HG02642 (cell line): ENCODE results near the gene LMF1.
"Not testable (repeated sequence)": the region's sequence is repeated elsewhere in the genome, so short reads cannot be mapped to it uniquely, and the experiment has no call there.

Experiments used
- ATAC-seq: cut with Tn5 transposase; IDR thresholded peaks from one replicate; pipeline ENCODE4 v1.9.1; 2021; ENCODE audit warnings: mild to moderate bottlenecking; ENCODE audit not compliant: unreplicated experiment, poor library complexity

LMF1 gene

DNA sequence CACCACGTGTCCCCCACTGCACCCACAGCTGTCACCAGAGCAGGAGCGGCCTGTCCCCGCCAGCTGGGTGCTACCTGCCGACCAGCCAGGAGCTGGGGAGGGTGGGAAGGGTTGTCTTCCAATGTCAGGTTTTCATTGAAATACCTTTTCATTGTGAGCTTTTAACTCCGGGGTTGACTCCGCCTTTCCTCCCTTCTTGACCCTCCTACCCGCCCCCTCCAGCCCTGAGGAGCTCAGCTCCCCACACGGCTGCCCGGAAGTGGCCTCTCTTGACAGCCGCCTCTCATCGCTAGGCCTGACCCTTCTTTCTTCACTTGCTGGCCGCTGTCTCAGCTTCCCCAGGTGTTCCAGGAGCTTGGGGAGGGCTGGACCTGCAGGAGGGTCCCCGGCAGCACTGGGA lies 149.0 kb downstream of the LMF1 start:
- no peak for ATAC-seq

DNA sequence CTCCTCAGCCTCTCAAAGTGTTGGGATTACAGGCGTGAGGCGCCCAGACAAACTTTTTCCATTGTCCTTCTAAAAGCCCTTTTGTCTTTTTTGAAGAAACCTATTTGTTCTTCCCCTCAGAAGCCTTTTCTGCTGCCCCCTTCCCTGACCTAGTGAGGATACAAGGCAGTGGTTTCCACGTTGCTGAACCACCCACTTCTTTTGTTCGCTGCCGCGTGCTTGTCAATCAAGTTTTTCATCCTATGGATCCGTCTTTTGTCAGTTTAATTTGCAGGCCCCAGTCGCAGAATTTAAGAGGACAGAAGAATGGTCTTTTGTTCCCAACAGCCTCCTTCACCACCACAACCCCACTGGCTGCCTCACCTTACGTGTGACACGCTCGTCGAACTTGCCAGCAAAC lies 150.0 kb downstream of the LMF1 start:
- ATAC-seq: no peak

DNA sequence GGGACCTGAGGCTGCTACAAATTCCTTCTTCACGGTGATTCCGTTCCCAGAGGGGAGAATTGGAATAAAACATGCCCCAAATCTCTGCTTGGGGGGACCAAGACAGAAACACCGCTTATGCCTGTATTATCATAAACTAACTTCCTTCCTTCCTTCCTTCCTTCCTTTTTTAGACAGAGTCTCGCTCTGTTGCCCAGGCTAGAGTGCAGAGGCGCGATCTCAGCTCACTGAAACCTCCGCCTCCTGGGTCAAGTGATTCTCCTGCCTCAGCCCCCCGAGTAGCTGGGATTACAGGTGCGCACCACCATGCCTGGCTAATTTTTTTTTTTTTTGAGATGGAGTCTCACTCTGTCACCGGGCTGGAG lies 150.8 kb downstream of the LMF1 start:
- not testable (repeated sequence) for ATAC-seq

DNA sequence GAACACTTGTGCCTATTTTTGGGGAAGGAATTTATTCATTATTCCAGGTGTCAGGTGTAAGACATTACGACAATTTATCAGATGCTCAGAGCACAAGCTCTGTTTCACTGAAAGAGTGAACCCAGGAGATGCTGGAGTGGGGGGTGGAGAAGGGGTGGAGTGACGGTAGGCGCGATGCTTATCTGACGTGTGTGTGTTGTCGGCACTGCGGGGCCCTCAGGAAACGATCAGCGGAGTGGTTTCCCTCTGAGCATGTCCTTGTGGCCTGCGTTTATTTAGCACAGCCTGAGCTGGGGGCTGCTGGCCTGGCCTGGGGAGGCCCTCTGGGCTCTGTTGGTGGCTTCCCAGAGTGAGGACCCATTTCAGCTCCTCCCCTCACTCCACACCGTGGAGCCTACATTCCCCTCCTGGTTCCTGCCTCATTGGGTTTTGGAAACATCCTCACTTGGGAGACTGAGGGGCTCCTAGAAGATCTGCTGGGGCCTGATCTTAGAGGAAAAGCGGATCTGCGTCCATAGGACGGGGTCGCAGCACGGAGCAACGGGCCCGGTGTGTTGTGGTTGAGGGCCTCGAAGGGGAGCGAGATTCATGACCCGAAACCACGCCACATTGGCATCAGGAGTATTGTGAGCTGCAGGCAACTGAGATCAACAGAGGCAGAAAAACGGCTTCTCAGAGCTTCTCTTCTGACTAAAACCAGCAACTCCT lies 151.3 kb downstream of the LMF1 start:
- ATAC-seq: no peak

DNA sequence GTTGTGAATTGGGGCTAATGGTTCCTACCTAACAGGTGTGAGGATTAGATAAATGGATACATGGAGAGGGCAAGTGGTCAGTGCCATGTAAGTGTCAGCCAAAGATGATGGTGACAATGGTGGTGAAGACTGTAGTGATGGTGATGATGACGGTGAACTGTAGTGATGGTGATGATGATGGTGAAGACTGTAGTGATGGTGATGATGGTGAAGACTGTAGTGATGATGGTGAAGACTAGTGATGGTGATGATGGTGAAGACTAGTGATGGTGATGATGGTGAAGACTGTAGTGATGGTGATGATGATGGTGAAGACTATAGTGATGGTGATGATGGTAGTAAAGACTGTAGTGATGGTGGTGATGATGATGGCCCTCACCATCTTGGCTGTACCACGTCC lies 152.2 kb downstream of the LMF1 start:
- ATAC-seq: no peak

DNA sequence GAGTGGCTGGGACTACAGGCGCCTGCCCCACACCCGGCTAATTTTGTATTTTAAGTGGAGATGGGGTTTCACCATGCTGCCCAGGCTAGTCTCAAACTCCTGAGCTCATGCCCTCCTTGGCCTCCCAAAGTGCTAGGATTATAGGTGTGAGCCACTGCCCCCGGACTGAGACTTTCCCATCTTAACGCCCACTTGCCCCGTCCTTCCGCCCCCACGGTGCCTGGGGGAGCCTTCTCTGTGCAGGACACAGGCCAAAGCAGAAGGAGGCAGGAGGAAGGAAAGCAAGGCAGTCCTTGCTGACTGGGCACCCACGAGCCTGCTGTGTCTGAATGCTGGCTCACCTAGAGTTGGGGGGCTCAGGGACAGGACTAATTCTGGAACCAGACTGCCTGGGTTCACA lies 152.7 kb downstream of the LMF1 start:
- no peak for ATAC-seq

DNA sequence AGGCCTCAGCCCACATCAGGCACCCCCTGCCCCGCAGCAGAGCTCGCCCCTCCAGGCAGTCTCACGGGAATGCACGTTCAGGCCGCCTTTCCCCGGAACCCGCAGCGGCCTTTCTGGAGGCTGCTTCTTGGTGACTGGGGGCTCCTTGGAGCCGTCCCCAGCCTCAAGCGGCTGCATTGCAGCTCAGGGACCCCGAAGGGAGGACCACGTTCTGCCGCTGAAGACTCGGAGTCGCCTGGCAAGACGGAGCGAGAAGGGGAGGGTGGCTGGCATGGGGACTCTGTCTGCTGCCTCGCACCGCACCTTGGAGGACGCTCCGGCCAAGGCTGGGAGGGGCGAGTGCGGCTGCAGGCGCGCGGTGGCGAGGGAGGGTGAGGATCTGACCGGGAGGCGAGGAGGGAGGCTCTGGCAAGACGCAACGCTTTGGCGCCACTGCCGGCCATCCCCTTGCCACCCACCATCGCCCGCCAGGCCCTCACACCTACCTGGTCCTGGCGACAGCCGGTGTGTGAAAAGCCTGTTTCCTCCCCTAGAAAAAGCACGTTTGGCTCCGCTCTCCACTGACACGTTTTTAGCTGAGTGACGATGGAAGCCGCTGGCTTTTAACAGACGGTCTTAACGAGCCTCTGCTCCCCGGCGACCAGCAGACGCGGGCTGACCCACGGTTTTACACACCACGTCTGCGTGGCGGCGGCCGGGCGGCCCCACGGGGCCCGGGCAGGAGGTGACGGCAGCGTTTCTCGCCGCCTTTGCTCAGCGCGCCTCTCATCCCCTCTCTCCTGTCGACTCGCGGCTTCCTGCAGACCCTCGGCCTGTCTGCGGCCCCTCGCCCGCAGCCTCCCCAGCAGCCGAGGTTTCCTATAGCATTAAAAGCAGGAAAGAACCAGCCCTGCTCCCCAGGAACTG lies 153.5 kb downstream of the LMF1 start:
- no peak for ATAC-seq

DNA sequence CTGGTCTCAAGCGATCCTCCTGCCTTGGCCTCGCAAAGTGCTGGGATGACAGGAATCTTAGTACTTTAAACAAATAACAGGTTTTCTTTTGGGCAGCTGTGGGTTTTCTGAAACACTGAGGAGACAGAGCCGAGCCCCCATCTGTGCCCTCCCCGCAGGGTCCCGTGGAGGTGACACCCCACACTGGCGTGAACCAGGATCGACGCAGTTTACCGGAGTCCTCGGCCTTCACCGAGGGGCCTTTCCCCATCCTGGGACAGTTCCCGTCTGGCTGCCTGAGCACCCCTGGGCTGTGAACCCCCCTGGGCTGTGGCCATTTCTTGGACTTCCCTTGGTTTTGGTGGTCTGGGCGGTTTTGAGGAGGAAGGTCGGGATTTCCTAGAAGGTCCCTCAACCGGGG lies 154.9 kb downstream of the LMF1 start:
- ATAC-seq: no peak

DNA sequence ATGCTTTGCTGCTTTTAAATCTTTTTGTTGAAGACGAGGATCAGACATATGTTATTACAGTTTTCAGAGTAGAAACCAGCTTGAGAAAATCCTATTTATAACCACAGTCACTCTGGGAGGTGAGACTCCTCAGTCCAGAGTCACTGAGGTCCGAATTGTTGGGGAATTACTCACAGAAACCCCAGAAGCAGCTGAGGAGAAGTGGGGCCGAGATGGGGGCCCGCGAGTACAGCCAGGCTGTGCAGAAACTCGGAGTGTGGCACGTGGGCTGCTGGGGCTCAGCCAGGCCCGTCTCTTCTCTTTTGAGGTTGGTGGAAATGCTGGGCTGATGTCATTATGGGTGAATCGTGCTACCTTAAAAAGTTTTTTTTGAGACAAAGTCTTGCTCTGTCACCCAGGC lies 155.8 kb downstream of the LMF1 start:
- no peak for ATAC-seq

DNA sequence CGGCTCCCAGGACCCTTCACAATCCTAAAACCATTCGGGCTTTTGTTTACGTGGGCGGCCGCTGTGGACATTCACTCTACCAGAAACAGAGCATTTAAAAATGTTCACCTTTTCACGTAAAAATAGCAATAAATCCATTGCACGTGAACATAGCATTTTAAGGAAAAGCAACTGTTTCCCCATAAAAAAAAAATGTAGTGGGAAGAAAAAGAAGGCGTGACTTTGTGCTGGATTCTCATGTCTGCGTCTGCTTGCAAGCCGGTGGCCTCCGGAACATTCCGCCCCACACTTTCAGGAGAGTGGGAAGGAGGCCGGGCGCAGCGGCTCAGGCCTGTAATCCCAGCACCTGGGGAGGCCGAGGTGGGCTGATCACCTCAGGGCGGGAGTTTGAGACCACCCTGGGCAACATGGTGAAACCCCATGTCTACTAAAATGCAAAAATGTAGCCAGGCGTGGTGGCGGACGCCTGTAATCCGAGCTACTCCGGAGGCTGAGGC lies 156.8 kb downstream of the LMF1 start:
- no peak for ATAC-seq

DNA sequence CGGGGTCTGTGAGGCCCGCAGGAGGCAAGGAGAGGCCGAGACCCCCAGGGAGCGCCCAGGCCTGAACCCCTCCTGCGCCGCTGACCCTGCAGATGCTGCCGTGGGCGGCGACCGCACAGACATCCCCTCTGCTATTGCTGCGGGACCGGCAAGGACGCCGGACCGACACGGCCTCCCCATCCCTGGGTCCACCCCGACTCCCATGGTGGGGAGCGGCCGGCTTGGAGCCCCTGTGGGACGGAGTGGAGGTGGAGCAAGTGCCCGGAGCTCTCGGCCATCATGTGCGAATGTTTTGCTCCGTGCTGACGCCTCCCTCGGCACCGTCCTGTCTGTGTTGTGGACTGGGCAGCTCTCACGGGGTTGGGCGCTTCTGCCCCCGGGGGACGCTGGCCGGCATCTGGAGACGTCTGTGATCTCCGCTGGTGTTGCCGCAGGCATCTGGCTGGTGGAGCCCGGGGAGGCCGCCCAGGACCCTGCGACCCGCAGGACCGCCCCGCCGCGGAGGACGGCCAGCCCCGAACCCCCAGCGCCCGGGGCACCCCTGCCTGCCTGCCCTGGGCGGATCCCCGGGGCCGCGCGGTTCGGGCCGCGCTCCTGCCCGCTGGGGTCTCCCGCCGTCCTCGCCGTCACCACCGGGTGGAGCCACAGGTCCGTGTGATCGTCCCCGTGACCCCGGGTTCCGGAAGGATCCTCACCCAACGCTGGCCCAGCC lies 157.4 kb downstream of the LMF1 start:
- ATAC-seq: no peak

DNA sequence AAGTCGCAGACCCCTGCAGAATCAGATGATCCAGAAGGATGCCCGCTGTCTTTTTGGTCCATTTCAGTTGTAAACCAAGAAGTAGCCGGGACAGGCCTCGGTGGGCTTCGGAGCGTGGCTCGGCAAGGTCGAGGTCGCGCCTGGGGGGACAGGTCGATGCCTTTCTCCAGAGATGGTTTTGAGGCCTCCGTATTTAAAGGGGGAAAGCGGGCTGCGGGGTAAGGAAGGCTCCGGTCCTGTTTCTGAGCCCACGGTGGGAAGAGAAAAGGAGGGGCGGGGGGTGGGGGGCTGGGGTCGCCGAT lies 162.7 kb downstream of the LMF1 start:
- no peak for ATAC-seq

DNA sequence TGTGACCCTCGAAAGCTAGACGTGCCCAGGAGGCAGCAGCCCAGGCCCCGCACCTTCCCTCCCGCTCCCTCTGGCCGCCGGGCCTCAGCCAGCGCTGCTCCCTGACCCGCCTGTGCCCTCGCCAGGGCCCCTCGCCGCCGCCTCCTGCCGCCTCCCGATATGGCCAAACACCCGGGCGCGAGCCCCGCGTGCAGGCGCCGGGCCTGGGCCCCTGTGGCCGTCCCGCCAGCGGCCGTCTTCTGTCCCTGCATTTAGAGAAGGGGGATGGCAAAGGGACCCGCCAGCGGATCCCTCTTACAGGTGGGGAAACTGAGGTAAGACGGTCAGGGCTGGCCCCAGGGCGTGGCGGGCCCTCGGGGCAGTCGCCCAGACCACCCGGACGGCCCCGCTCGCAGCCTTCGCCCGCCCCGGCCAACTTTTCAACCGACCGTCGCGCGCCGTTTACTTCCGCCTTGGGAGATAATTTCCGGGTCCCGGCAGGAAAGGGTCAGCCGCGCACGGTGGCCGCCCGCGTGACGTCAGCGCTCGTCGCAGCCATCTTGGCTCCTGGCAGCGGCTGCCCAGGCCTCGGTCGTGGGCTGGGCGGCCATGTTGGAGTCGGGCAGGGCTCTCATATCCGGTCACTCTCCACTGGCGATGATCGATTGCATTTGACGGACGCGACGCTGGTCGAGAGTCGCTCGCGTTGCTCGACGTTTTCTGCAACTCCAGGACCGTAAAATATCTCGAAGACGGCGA lies 163.3 kb downstream of the LMF1 start:
- ATAC-seq: peak; percentile 87

DNA sequence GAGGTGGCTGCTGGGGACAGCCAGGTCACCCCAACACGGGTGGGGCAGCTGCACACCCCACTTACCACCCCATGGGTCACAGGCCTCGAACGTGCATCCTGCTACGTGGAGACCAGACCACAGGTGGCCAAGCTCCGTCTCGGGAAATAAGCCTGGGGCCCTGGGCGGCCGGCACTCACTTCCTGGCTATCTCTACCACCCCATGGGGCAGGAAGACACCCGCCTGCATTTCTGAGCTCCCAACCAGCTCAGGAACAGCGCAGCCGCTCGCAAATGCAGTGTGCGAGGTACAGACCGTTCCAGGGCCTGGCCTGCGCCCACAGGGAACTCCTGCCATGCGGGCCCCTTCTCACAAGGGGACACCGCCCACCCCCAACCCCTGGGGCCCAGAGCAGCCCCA lies 165.3 kb downstream of the LMF1 start:
- ATAC-seq: no peak

DNA sequence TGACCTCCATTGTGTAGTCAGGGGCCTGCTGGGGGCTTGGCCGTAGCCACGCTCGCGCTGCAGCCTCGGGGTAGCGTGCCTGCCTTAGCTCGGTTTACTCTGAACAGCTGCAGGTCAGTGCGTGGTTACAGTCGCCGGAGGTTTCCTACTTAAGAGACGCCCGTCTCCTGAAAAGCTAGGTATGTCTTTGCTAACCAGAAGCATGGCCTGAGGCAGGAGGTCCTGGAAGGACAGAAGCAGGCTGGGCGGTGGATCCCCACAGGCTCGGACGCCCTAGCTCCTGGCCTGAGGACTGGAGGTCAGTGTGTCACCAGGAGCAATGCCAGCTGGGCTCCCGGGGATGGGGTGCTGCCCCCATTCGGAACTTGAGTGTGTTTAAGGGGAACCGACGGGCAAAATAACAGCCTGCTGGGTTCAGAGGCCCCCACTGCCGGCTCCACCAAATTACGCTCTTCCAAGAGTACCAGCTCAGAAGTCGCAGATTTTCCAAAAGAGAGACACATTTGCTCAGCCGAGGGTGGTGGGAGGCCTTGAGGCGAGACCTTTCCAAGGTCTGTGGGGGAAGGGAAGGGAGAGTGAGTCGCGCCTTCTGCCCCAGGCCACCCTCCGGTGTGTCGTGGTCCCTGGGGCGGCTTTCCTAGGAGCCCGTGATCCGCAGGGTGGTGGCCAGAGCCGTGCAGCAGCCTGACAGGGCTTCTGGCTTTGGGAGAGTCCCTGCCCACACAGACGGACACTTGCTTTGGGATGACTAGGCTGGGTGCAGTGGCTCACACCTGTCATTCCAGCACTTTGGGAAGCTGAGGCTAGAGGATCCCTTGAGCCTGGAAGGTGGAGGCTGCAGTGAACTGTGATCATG lies 166.4 kb downstream of the LMF1 start:
- no peak for ATAC-seq

DNA sequence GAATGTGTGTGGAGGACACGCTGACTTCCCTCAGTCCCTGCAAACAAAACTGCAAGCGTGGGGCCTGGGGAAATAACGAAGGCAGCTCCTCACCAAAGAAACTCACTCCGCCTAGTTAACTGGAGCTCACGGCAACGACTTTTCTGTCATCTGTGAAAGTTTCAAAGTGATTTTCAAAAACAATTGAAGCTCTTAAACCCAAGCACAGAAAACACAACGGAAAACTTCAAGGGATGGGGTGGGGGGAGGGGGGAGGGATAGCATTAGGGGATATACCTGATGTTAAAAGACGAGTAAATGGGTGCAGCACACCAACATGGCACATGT lies 167.1 kb downstream of the LMF1 start:
- no peak for ATAC-seq
